Tibial artery (tissue), 4 donors: Measurements from ENCODE around the gene XRCC6.

Experiments
- DNase-seq, 2 donors: peaks; one replicate each; pipeline ENCODE4 v3.0.0-alpha.2; 2019
- H3K27ac ChIP-seq, 2 donors: fragments of 200-600 bp; sonication (generic) in 1 of 2; 1 replicate in 1 of 2; 2 replicates in 1 of 2; pipeline ENCODE4 v1.5.1; 2018 to 2019; ENCODE audit warnings: mild to moderate bottlenecking in 1 of 2
- H3K27me3 ChIP-seq, 2 donors: fragments of 200-600 bp; sonication (generic) in 1 of 2; one replicate each; pipeline versions ENCODE4 v1.5.1 to v1.6.0; 2016 to 2019
- H3K36me3 ChIP-seq, 3 donors: fragments of 200-600 bp; sonication (generic) in 2 of 3; one replicate each; pipeline ENCODE4 v1.5.1; 2016 to 2019; ENCODE audit warnings: mild to moderate bottlenecking in 2 of 3
- H3K4me1 ChIP-seq, 4 donors: fragments of 200-600 bp; sonication (generic) in 2 of 4; 1 replicate in 3 of 4; 2 replicates in 1 of 4; pipeline ENCODE4 v1.5.1; 2016 to 2019
- H3K4me3 ChIP-seq, 2 donors: fragments of 200-600 bp; sonication (generic) in 1 of 2; 1 replicate in 1 of 2; 2 replicates in 1 of 2; pipeline ENCODE4 v1.5.1; 2018 to 2019; ENCODE audit warnings: mild to moderate bottlenecking in 2 of 2
- H3K9me3 ChIP-seq, 3 donors: fragments of 200-600 bp; sonication (generic) in 1 of 3; one replicate each; pipeline ENCODE4 v1.5.1; 2016 to 2019
- intact Hi-C: fragments of 100-400 bp; cut with DNase I; formaldehyde crosslinking; loops from one replicate; pipeline ENCODE4 v1.15.0; 2023; ENCODE audit warnings: low total_unique reads
- TF ChIP-seq, protein P1 (sequence below), 2 experiments: fragments of 200-600 bp in 1 of 2; fragments of 450-650 bp in 1 of 2; IDR thresholded peaks; one replicate each; pipeline ENCODE4 v1.5.1; 2017 to 2019; ENCODE audit warnings: antibody characterized with exemption in 2 of 2, mild to moderate bottlenecking in 1 of 2, moderate library complexity in 1 of 2

The XRCC6 gene

GRCh38 chr22:41600976-41601375 lies 20.1 kb upstream of the XRCC6 start:
- Histone ChIP-seq H3K27me3 (no peaks in the 10 kb centered on the region), H3K4me1 (no peaks in the 10 kb centered on the region), H3K36me3 (peaks cover 15 to 62% (median 42%) of the 10 kb centered on the region in 3 donors), H3K9me3 (no peaks in the 10 kb centered on the region), H3K27ac (no peak overlapping the region), H3K4me3 (no peak overlapping the region)
- intact Hi-C loops, result no loop called here
- no peak for DNase-seq
- TF ChIP-seq, protein P1, sequence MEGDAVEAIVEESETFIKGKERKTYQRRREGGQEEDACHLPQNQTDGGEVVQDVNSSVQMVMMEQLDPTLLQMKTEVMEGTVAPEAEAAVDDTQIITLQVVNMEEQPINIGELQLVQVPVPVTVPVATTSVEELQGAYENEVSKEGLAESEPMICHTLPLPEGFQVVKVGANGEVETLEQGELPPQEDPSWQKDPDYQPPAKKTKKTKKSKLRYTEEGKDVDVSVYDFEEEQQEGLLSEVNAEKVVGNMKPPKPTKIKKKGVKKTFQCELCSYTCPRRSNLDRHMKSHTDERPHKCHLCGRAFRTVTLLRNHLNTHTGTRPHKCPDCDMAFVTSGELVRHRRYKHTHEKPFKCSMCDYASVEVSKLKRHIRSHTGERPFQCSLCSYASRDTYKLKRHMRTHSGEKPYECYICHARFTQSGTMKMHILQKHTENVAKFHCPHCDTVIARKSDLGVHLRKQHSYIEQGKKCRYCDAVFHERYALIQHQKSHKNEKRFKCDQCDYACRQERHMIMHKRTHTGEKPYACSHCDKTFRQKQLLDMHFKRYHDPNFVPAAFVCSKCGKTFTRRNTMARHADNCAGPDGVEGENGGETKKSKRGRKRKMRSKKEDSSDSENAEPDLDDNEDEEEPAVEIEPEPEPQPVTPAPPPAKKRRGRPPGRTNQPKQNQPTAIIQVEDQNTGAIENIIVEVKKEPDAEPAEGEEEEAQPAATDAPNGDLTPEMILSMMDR (IDR thresholded peaks at IDR 0.05), result no peak

DNA sequence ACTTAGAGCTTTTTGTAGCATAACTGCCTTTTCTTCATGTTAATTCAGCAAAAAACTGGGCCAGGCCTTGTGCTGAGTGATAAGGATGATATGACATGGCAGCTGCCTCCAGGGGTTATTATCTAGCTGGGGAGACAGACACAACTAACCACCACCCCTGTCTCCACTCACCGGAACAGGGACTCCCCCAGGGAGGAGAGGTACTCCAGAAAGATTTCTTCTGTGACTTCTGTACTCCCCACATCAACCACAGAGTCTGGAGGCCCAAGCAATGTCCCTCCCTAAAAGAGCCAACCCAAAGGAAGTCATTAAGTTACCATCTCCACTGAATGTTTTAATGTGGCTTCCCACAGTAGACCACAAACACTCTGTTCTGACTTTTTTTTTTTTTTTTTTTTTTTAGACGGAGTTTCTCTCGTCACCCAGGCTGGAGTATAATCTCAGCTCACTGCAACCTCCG lies 17.2 kb upstream of the XRCC6 start:
- Histone ChIP-seq H3K27ac (no peak overlapping the region), H3K27me3 (no peaks in the 10 kb centered on the region), H3K9me3 (no peaks in the 10 kb centered on the region), H3K4me1 (no peaks in the 10 kb centered on the region), H3K36me3 (peaks cover 20 to 83% (median 62%) of the 10 kb centered on the region in 3 donors), H3K4me3 (no peak overlapping the region)
- intact Hi-C loops, result no loop called here
- TF ChIP-seq, protein P1 (IDR thresholded peaks at IDR 0.05), result no peak
- DNase-seq, result no peak

GRCh38 chr22:41608386-41608785 lies 12.7 kb upstream of the XRCC6 start:
- Histone ChIP-seq H3K27ac (no peak overlapping the region), H3K27me3 (no peaks in the 10 kb centered on the region), H3K9me3 (no peaks in the 10 kb centered on the region), H3K4me1 (no peaks in the 10 kb centered on the region), H3K4me3 (no peak overlapping the region), H3K36me3 (peaks cover 11 to 46% (median 32%) of the 10 kb centered on the region in 3 donors)
- TF ChIP-seq, protein P1 (IDR thresholded peaks at IDR 0.05), result no peak
- intact Hi-C loops, result no loop called here
- DNase-seq, result no peak

DNA sequence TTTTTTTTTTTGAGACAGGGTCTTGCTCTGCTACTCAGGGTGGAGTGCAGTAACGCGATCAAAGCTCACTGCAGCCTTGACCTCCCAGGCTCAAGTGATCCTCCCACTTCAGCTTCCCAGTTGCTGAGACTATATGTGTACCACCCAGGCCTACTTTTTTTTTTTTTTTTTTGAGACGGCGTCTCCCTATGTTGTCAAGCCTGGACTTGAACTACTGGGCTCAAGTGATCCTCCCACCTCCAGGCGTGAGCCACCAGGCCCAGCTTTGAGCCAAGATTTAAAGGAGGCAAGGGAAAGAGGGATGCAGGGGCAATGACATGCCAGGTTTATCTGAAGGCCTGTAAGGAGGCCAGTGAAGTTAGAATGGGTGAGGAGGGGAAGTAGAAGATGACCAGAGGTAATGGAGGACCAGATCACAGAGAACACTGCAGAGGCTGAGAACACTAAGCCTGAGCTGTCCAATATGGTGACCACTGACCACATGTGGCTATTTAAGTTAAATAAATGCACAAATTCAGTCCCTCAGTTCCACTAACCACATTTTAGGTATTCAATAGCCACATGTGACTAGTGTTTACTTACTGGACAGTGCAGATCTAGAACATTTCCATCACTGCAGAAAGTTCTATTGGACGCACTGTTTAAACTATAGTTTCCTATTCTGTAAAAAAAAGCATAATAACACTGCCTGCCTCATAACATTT lies 8.3 kb upstream of the XRCC6 start:
- Histone ChIP-seq H3K27me3 (no peaks in the 10 kb centered on the region), H3K4me3 (no peak overlapping the region), H3K4me1 (no peaks in the 10 kb centered on the region), H3K36me3 (peaks cover 0 to 6% (median 2%) of the 10 kb centered on the region in 3 donors), H3K27ac (no peak overlapping the region), H3K9me3 (no peaks in the 10 kb centered on the region)
- intact Hi-C loops, result no loop called here
- TF ChIP-seq, protein P1 (IDR thresholded peaks at IDR 0.05), result no peak
- DNase-seq, result no peak

- no peak for DNase-seq
- intact Hi-C loops, result no loop called here
- no peaks in the 10 kb centered on the region for H3K4me1 ChIP-seq
- no peak overlapping the region for H3K4me3 ChIP-seq
- H3K27ac ChIP-seq, result no peak overlapping the region
- H3K27me3 ChIP-seq, result no peaks in the 10 kb centered on the region
- peaks cover 0 to 6% (median 0%) of the 10 kb centered on the region in 3 donors for H3K36me3 ChIP-seq
- TF ChIP-seq, protein P1 (IDR thresholded peaks at IDR 0.05), result no peak
- H3K9me3 ChIP-seq, result no peaks in the 10 kb centered on the region
These were observed 7.6 kb upstream of the XRCC6 start for GRCh38 chr22:41613456-41613855.
